Measurements from ENCODE around the gene TRIM14.

DNA sequence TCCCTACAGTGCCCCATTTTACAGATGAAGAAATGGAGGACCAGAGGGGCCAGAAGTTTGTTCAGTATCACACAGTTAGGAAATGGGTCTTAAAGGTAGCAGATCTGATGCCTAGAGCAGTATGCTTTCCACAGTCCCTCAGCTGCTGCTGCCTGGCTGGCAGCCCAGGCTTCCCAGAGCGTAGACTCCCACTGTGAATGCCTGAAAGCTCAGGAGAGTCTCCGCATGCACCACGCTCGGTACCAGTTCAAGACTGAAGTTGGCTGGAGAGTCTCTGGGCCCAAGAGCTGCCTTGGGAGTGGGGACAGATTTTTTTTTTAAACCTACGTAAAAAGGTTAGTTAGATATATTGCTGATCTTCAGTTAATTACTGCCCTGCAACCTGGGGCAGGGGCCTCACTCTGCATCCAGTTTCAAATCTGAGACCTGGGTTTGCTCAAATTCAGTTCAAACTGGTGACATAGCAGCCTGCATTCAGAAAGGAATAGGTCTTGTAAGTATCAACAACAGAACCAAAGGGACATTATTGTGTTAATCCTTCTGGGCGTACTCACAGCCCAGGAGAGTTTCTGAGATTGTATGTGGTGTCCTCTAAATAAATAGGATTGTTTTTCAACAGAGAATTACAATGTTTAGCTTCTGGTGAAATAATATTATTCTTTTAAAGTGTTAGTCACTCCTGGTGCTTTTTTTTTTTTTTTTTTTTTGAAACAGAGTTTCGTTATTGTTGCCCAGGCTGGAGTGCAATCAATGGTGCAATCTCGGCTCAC, 54.2 kb downstream of the TRIM14 start:
- TF ChIP-seq ZFP30 (CRISPR knock-in tag; IDR thresholded peaks at IDR 0.05): no peak
- TF ChIP-seq GLIS3 (CRISPR knock-in tag; IDR thresholded peaks at IDR 0.05): no peak
- no peak for TF ChIP-seq ZNF565 (CRISPR knock-in tag; conservative IDR thresholded peaks at IDR 0.05; ENCODE audit: low read depth)
- TF ChIP-seq BACH2 (CRISPR knock-in tag; IDR thresholded peaks at IDR 0.05; ENCODE audit: borderline replicate concordance): no peak
- TF ChIP-seq, protein P1, sequence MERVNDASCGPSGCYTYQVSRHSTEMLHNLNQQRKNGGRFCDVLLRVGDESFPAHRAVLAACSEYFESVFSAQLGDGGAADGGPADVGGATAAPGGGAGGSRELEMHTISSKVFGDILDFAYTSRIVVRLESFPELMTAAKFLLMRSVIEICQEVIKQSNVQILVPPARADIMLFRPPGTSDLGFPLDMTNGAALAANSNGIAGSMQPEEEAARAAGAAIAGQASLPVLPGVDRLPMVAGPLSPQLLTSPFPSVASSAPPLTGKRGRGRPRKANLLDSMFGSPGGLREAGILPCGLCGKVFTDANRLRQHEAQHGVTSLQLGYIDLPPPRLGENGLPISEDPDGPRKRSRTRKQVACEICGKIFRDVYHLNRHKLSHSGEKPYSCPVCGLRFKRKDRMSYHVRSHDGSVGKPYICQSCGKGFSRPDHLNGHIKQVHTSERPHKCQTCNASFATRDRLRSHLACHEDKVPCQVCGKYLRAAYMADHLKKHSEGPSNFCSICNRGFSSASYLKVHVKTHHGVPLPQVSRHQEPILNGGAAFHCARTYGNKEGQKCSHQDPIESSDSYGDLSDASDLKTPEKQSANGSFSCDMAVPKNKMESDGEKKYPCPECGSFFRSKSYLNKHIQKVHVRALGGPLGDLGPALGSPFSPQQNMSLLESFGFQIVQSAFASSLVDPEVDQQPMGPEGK (CRISPR knock-in tag; IDR thresholded peaks at IDR 0.05; ENCODE audit: borderline replicate concordance): no peak
- no peak for TF ChIP-seq ARNTL (CRISPR knock-in tag; IDR thresholded peaks at IDR 0.05; ENCODE audit: borderline replicate concordance, low read depth)
- TF ChIP-seq PPARA (CRISPR knock-in tag; IDR thresholded peaks at IDR 0.05; ENCODE audit: borderline replicate concordance): no peak
- no peak for TF ChIP-seq CSDC2 (CRISPR knock-in tag; IDR thresholded peaks at IDR 0.05)
- no peak for TF ChIP-seq ZFP3 (CRISPR knock-in tag; IDR thresholded peaks at IDR 0.05)
- no peak for TF ChIP-seq ZC3H10 (CRISPR knock-in tag; IDR thresholded peaks at IDR 0.05)
- no peak for TF ChIP-seq ISL1 (CRISPR knock-in tag; IDR thresholded peaks at IDR 0.05)
- no peak for TF ChIP-seq OSR1 (CRISPR knock-in tag; IDR thresholded peaks at IDR 0.05)
- TF ChIP-seq TOX (CRISPR knock-in tag; IDR thresholded peaks at IDR 0.05; ENCODE audit: borderline replicate concordance): no peak
